ENCODE measurements around the gene GMDS.

GMDS gene

GRCh38 chr6:2135401-2135800, 110.0 kb downstream of the GMDS start:
- no peak overlapping the region for H3K4me3 ChIP-seq (ENCODE audit: low read depth in 1 of 2, low read length in 2 of 2)
- TF ChIP-seq CTCF (IDR thresholded peaks at IDR 0.05; ENCODE audit: borderline replicate concordance, extremely low read depth, low read length, poor library complexity, severe bottlenecking) (no peak), EZH2 (IDR thresholded peaks at IDR 0.05; ENCODE audit: borderline replicate concordance, low read depth, low read length, severe bottlenecking) (no peak)
- no peaks in the 10 kb centered on the region for H3K27me3 ChIP-seq (ENCODE audit: insufficient read depth, low read length, poor library complexity)
- no peak overlapping the region for H3K9ac ChIP-seq (ENCODE audit: low read depth, low read length)
- H3K79me2 ChIP-seq (ENCODE audit: insufficient read depth, low read length): no peaks in the 10 kb centered on the region
- H3K36me3 ChIP-seq (ENCODE audit: insufficient read depth, low read length): no peaks in the 10 kb centered on the region
- no peak overlapping the region for H3K27ac ChIP-seq (ENCODE audit: low read length)
- ATAC-seq (ENCODE audit: insufficient read depth, low read depth): no peak
- H3K9me3 ChIP-seq (ENCODE audit: insufficient read depth, low read length, severe bottlenecking): no peaks in the 10 kb centered on the region
- no peak overlapping the region for H3K4me2 ChIP-seq (ENCODE audit: insufficient read depth, low read length)
- no peaks in the 10 kb centered on the region for H3K4me1 ChIP-seq (ENCODE audit: insufficient read depth, low read length)
- peaks cover 13% of the 10 kb centered on the region; the same call in 1 of the 2 replicates for H4K20me1 ChIP-seq (ENCODE audit: insufficient read depth, low read length)
- H2AFZ ChIP-seq (ENCODE audit: low read depth, low read length): no peak overlapping the region
- no peak for DNase-seq

- no peak overlapping the region for H3K4me2 ChIP-seq (ENCODE audit: insufficient read depth, low read length)
- H3K9me3 ChIP-seq (ENCODE audit: insufficient read depth, low read length, severe bottlenecking): no peaks in the 10 kb centered on the region
- H3K27me3 ChIP-seq (ENCODE audit: insufficient read depth, low read length, poor library complexity): no peaks in the 10 kb centered on the region
- H3K4me1 ChIP-seq (ENCODE audit: insufficient read depth, low read length): no peaks in the 10 kb centered on the region
- H4K20me1 ChIP-seq (ENCODE audit: insufficient read depth, low read length): peaks cover 5% of the 10 kb centered on the region; the same call in 1 of the 2 replicates
- no peak overlapping the region for H3K27ac ChIP-seq (ENCODE audit: low read length)
- H3K4me3 ChIP-seq (ENCODE audit: low read depth in 1 of 2, low read length in 2 of 2): no peak overlapping the region
- no peaks in the 10 kb centered on the region for H3K36me3 ChIP-seq (ENCODE audit: insufficient read depth, low read length)
- no peaks in the 10 kb centered on the region for H3K79me2 ChIP-seq (ENCODE audit: insufficient read depth, low read length)
- DNase-seq: no peak
- H2AFZ ChIP-seq (ENCODE audit: low read depth, low read length): no peak overlapping the region
- no peak overlapping the region for H3K9ac ChIP-seq (ENCODE audit: low read depth, low read length)
- ATAC-seq (ENCODE audit: insufficient read depth, low read depth): no peak
- TF ChIP-seq CTCF (IDR thresholded peaks at IDR 0.05; ENCODE audit: borderline replicate concordance, extremely low read depth, low read length, poor library complexity, severe bottlenecking) (no peak), EZH2 (IDR thresholded peaks at IDR 0.05; ENCODE audit: borderline replicate concordance, low read depth, low read length, severe bottlenecking) (no peak)
Observed at GRCh38 chr6:2134554-2134953, 110.9 kb downstream of the GMDS start.

GRCh38 chr6:2133716-2134310, 111.6 kb downstream of the GMDS start:
- no peak overlapping the region for H3K9ac ChIP-seq (ENCODE audit: low read depth, low read length)
- H3K9me3 ChIP-seq (ENCODE audit: insufficient read depth, low read length, severe bottlenecking): no peaks in the 10 kb centered on the region
- H3K27ac ChIP-seq (ENCODE audit: low read length): no peak overlapping the region
- ATAC-seq (ENCODE audit: insufficient read depth, low read depth) (no peak), DNase-seq (no peak)
- H4K20me1 ChIP-seq (ENCODE audit: insufficient read depth, low read length): peaks cover 7% of the 10 kb centered on the region; the same call in 1 of the 2 replicates
- H2AFZ ChIP-seq (ENCODE audit: low read depth, low read length): no peak overlapping the region
- TF ChIP-seq CTCF (IDR thresholded peaks at IDR 0.05; ENCODE audit: borderline replicate concordance, extremely low read depth, low read length, poor library complexity, severe bottlenecking): no peak
- no peak for TF ChIP-seq EZH2 (IDR thresholded peaks at IDR 0.05; ENCODE audit: borderline replicate concordance, low read depth, low read length, severe bottlenecking)
- no peaks in the 10 kb centered on the region for H3K27me3 ChIP-seq (ENCODE audit: insufficient read depth, low read length, poor library complexity)
- H3K4me3 ChIP-seq (ENCODE audit: low read depth in 1 of 2, low read length in 2 of 2): no peak overlapping the region
- H3K4me2 ChIP-seq (ENCODE audit: insufficient read depth, low read length): no peak overlapping the region
- H3K36me3 ChIP-seq (ENCODE audit: insufficient read depth, low read length): no peaks in the 10 kb centered on the region
- no peaks in the 10 kb centered on the region for H3K4me1 ChIP-seq (ENCODE audit: insufficient read depth, low read length)
- no peaks in the 10 kb centered on the region for H3K79me2 ChIP-seq (ENCODE audit: insufficient read depth, low read length)

Data from DND-41 (cell line).